ENCODE data around the gene PSMB7.

The PSMB7 gene

GRCh38 chr9:124394596-124394995, 20.6 kb downstream of the PSMB7 start:
- H3K4me3 ChIP-seq (ENCODE audit: low read length) = no peak overlapping the region
- H3K9me3 ChIP-seq (ENCODE audit: control insufficient read depth, insufficient read depth, low read length) = no peaks in the 10 kb centered on the region
- no peak overlapping the region for H3K27ac ChIP-seq (ENCODE audit: low read length)
- H3K4me1 ChIP-seq (ENCODE audit: control insufficient read depth, insufficient read depth, low read length) = peaks cover 5% of the 10 kb centered on the region
- H3K36me3 ChIP-seq (ENCODE audit: control insufficient read depth, insufficient read depth, low read length) = no peaks in the 10 kb centered on the region; the same call in 1 of the 2 replicates
- H3K27me3 ChIP-seq (ENCODE audit: control insufficient read depth, insufficient read depth, low read length) = no peaks in the 10 kb centered on the region
- DNase-seq (ENCODE audit: low read depth, low spot score) = no peak
- WGBS (ENCODE audit: insufficient coverage, insufficient read length) = no CpG with 5 or more reads among the region's 3 CpGs

- Histone ChIP-seq H3K9me3 (ENCODE audit: control insufficient read depth, insufficient read depth, low read length) (no peaks in the 10 kb centered on the region), H3K27ac (ENCODE audit: low read length) (no peak overlapping the region), H3K4me1 (ENCODE audit: control insufficient read depth, insufficient read depth, low read length) (peaks cover 4% of the 10 kb centered on the region; the same call in 1 of the 2 replicates), H3K27me3 (ENCODE audit: control insufficient read depth, insufficient read depth, low read length) (no peaks in the 10 kb centered on the region), H3K4me3 (ENCODE audit: low read length) (no peak overlapping the region), H3K36me3 (ENCODE audit: control insufficient read depth, insufficient read depth, low read length) (no peaks in the 10 kb centered on the region; the same call in 1 of the 2 replicates)
- WGBS (ENCODE audit: insufficient coverage, insufficient read length) = no CpG with 5 or more reads among the region's 2 CpGs
- DNase-seq (ENCODE audit: low read depth, low spot score) = no peak
Observed at GRCh38 chr9:124394167-124394566, 21.1 kb downstream of the PSMB7 start.

- H3K27ac ChIP-seq (ENCODE audit: low read length) = no peak overlapping the region
- DNase-seq (ENCODE audit: low read depth, low spot score) = no peak
- no peaks in the 10 kb centered on the region for H3K9me3 ChIP-seq (ENCODE audit: control insufficient read depth, insufficient read depth, low read length)
- H3K27me3 ChIP-seq (ENCODE audit: control insufficient read depth, insufficient read depth, low read length) = no peaks in the 10 kb centered on the region
- no peaks in the 10 kb centered on the region; the same call in 1 of the 2 replicates for H3K36me3 ChIP-seq (ENCODE audit: control insufficient read depth, insufficient read depth, low read length)
- WGBS (ENCODE audit: insufficient coverage, insufficient read length) = no CpG with 5 or more reads among the region's 9 CpGs
- no peak overlapping the region for H3K4me3 ChIP-seq (ENCODE audit: low read length)
- peaks cover 4% of the 10 kb centered on the region; the same call in 1 of the 2 replicates for H3K4me1 ChIP-seq (ENCODE audit: control insufficient read depth, insufficient read depth, low read length)
Observed at GRCh38 chr9:124392871-124393460, 22.3 kb downstream of the PSMB7 start.

GRCh38 chr9:124392254-124392870, 22.9 kb downstream of the PSMB7 start:
- no CpG with 5 or more reads among the region's 12 CpGs for WGBS (ENCODE audit: insufficient coverage, insufficient read length)
- no peak for DNase-seq (ENCODE audit: low read depth, low spot score)

GRCh38 chr9:124390794-124391658, 24.2 kb downstream of the PSMB7 start:
- no peaks in the 10 kb centered on the region for H3K36me3 ChIP-seq (ENCODE audit: control insufficient read depth, insufficient read depth, low read length)
- no peaks in the 10 kb centered on the region for H3K9me3 ChIP-seq (ENCODE audit: control insufficient read depth, insufficient read depth, low read length)
- H3K4me3 ChIP-seq (ENCODE audit: low read length) = no peak overlapping the region
- H3K27me3 ChIP-seq (ENCODE audit: control insufficient read depth, insufficient read depth, low read length) = no peaks in the 10 kb centered on the region
- WGBS (ENCODE audit: insufficient coverage, insufficient read length) = no CpG with 5 or more reads among the region's 9 CpGs
- H3K4me1 ChIP-seq (ENCODE audit: control insufficient read depth, insufficient read depth, low read length) = peaks cover 4% of the 10 kb centered on the region; the same call in 1 of the 2 replicates
- H3K27ac ChIP-seq (ENCODE audit: low read length) = no peak overlapping the region
- no peak for DNase-seq (ENCODE audit: low read depth, low spot score)

More at GRCh38 chr9:124392254-124392870, 22.9 kb downstream of the PSMB7 start:
- no peaks in the 10 kb centered on the region; the same call in 1 of the 2 replicates for H3K36me3 ChIP-seq (ENCODE audit: control insufficient read depth, insufficient read depth, low read length)
- no peaks in the 10 kb centered on the region for H3K27me3 ChIP-seq (ENCODE audit: control insufficient read depth, insufficient read depth, low read length)
- no peak overlapping the region for H3K27ac ChIP-seq (ENCODE audit: low read length)
- no peak overlapping the region for H3K4me3 ChIP-seq (ENCODE audit: low read length)
- no peaks in the 10 kb centered on the region for H3K9me3 ChIP-seq (ENCODE audit: control insufficient read depth, insufficient read depth, low read length)
- peaks cover 4% of the 10 kb centered on the region; the same call in 1 of the 2 replicates for H3K4me1 ChIP-seq (ENCODE audit: control insufficient read depth, insufficient read depth, low read length)

GRCh38 chr9:124389146-124389939, 25.9 kb downstream of the PSMB7 start:
- WGBS (ENCODE audit: insufficient coverage, insufficient read length) = no CpG with 5 or more reads among the region's 7 CpGs
- Histone ChIP-seq H3K27ac (ENCODE audit: low read length) (no peak overlapping the region), H3K27me3 (ENCODE audit: control insufficient read depth, insufficient read depth, low read length) (no peaks in the 10 kb centered on the region), H3K9me3 (ENCODE audit: control insufficient read depth, insufficient read depth, low read length) (no peaks in the 10 kb centered on the region), H3K4me3 (ENCODE audit: low read length) (no peak overlapping the region), H3K36me3 (ENCODE audit: control insufficient read depth, insufficient read depth, low read length) (no peaks in the 10 kb centered on the region), H3K4me1 (ENCODE audit: control insufficient read depth, insufficient read depth, low read length) (peaks cover 4% of the 10 kb centered on the region; the same call in 1 of the 2 replicates)
- DNase-seq (ENCODE audit: low read depth, low spot score) = no peak

GRCh38 chr9:124388275-124389048, 26.8 kb downstream of the PSMB7 start:
- Histone ChIP-seq H3K9me3 (ENCODE audit: control insufficient read depth, insufficient read depth, low read length) (no peaks in the 10 kb centered on the region), H3K36me3 (ENCODE audit: control insufficient read depth, insufficient read depth, low read length) (no peaks in the 10 kb centered on the region), H3K4me1 (ENCODE audit: control insufficient read depth, insufficient read depth, low read length) (peaks cover 4% of the 10 kb centered on the region; the same call in 1 of the 2 replicates), H3K27ac (ENCODE audit: low read length) (no peak overlapping the region), H3K27me3 (ENCODE audit: control insufficient read depth, insufficient read depth, low read length) (no peaks in the 10 kb centered on the region), H3K4me3 (ENCODE audit: low read length) (no peak overlapping the region)
- WGBS (ENCODE audit: insufficient coverage, insufficient read length) = no CpG with 5 or more reads among the region's 12 CpGs
- no peak for DNase-seq (ENCODE audit: low read depth, low spot score)

GRCh38 chr9:124386201-124386600, 29.0 kb downstream of the PSMB7 start:
- Histone ChIP-seq H3K27me3 (ENCODE audit: control insufficient read depth, insufficient read depth, low read length) (no peaks in the 10 kb centered on the region), H3K4me1 (ENCODE audit: control insufficient read depth, insufficient read depth, low read length) (no peaks in the 10 kb centered on the region), H3K36me3 (ENCODE audit: control insufficient read depth, insufficient read depth, low read length) (no peaks in the 10 kb centered on the region), H3K4me3 (ENCODE audit: low read length) (no peak overlapping the region), H3K9me3 (ENCODE audit: control insufficient read depth, insufficient read depth, low read length) (no peaks in the 10 kb centered on the region), H3K27ac (ENCODE audit: low read length) (no peak overlapping the region)
- no CpG with 5 or more reads among the region's 3 CpGs for whole genome bisulfite sequencing (ENCODE audit: insufficient coverage, insufficient read length)
- no peak for DNase-seq (ENCODE audit: low read depth, low spot score)

GRCh38 chr9:124385623-124386022, 29.6 kb downstream of the PSMB7 start:
- H3K27me3 ChIP-seq (ENCODE audit: control insufficient read depth, insufficient read depth, low read length) = no peaks in the 10 kb centered on the region
- no peaks in the 10 kb centered on the region for H3K9me3 ChIP-seq (ENCODE audit: control insufficient read depth, insufficient read depth, low read length)
- no CpG with 5 or more reads among the region's 7 CpGs for WGBS (ENCODE audit: insufficient coverage, insufficient read length)
- no peaks in the 10 kb centered on the region for H3K36me3 ChIP-seq (ENCODE audit: control insufficient read depth, insufficient read depth, low read length)
- no peak overlapping the region for H3K4me3 ChIP-seq (ENCODE audit: low read length)
- no peaks in the 10 kb centered on the region for H3K4me1 ChIP-seq (ENCODE audit: control insufficient read depth, insufficient read depth, low read length)
- H3K27ac ChIP-seq (ENCODE audit: low read length) = no peak overlapping the region
- no peak for DNase-seq (ENCODE audit: low read depth, low spot score)
